Stimulated activated CD4-positive, alpha-beta T cell treated with anti-CD3 and anti-CD28 coated beads, TNF-alpha, amount 100 ng/mL, for 4 hours (primary cell): ENCODE data around the gene ZNF576.
"Not testable (repeated sequence)": the region's sequence is repeated elsewhere in the genome, so short reads cannot be mapped to it uniquely, and the experiment has no call there.

Experiments used
- DNase-seq, 3 experiments: peaks; one replicate each; pipeline ENCODE4 v3.0.0-alpha.2; 2020; ENCODE audit warnings: low read depth in 3 of 3

ZNF576 gene

GRCh38 chr19:43625918-43626579, 29.7 kb downstream of the ZNF576 start:
- no peak for DNase-seq

DNA sequence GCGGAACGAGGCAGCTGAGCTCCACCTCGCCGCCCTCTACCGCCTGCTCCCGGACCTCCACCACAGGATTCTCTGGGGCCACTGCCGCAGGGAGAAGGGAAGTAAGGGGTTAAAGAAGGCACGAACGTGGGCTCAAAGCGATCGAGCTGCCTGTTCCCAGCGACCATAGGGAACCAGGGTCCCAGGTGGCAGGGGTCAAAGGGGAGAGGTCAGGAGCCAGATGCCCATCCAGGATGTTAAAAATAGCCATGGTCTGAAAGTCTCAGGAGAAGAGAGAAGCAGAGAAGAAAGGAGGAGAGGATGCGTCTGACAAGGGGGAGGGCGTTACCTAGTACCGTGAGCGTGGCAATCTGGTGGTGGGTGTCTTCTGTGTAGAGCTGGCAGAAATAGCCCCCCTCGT, 30.4 kb downstream of the ZNF576 start:
- no peak for DNase-seq

DNA sequence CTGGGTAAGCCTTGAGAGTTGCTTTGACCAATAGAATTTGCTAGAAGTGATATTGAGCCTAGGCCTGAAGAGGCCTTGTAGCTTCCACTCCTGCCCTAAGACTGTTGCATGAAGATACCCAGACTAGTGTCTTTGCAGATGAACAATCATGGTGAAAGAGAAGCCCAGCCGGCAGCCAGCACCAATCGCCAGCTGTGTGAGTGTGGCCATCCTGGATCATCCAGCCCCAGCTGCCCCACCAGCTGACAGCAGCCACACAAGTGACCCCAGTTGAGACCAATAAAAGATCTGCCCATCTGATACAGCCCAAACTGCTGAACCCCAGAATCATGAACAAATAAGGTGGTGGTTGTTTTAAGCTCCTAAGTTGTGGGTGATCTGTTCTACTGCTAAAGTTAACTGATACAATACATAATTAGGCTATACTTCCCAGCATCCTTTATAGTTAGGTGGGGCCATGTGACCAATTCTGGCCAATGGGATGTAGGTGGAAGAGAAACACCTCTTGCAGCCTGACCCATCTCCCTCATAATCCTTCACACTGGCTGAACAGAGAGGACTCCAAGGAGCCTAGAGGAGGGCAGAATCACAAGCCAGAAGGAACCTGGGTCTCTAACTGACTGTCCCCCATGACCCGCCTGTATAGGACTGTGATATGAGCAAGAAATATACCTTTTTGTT, 32.4 kb downstream of the ZNF576 start:
- DNase-seq, result no peak

DNA sequence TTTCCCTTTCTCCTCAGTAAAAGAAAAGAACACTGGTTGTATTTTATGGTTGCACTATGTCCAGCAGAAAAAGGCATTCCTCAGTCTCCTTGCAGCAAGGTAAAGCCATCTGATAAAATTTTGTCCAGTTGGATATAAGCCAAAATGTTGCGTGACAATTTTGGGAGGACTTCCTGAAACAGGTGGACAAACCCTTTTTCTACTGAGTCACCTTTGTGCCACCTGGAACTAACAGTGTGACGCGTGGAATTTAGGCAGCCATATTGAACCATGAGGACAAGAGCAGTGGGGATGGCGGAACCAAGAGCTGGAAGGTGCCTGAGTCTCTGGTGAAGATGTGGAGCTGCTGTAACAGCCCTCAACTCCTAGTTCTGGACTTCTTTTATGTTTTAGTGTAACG, 35.1 kb downstream of the ZNF576 start:
- no peak for DNase-seq

GRCh38 chr19:43633520-43633919, 37.1 kb downstream of the ZNF576 start:
- DNase-seq, result no peak

- no peak for DNase-seq
Measured at GRCh38 chr19:43634068-43634467, 37.7 kb downstream of the ZNF576 start.

GRCh38 chr19:43634506-43634871, 38.1 kb downstream of the ZNF576 start:
- no peak for DNase-seq

- no peak for DNase-seq
Measured at GRCh38 chr19:43634872-43635560, 38.6 kb downstream of the ZNF576 start.

DNA sequence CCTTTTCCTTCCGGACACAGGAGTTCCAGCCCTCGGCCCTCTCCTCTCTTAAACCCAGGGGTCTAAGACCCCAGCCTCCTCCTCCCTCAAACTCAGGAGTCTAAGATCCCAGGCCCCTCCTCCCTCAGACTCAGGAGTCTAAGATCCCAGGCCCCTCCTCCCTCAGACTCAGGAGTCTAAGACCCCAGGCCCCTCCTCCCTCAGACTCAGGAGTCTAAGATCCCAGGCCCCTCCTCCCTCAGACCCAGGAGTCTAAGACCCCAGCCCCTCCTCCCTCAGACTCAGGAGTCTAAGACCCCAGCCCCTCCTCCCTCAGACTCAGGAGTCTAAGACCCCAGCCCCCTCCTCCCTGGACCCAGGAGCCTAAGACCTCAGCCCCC, 39.2 kb downstream of the ZNF576 start:
- not testable (repeated sequence) for DNase-seq

GRCh38 chr19:43636121-43636683, 39.8 kb downstream of the ZNF576 start:
- DNase-seq, result no peak

- DNase-seq, result no peak
Measured at GRCh38 chr19:43638214-43638994, 42.0 kb downstream of the ZNF576 start.

DNA sequence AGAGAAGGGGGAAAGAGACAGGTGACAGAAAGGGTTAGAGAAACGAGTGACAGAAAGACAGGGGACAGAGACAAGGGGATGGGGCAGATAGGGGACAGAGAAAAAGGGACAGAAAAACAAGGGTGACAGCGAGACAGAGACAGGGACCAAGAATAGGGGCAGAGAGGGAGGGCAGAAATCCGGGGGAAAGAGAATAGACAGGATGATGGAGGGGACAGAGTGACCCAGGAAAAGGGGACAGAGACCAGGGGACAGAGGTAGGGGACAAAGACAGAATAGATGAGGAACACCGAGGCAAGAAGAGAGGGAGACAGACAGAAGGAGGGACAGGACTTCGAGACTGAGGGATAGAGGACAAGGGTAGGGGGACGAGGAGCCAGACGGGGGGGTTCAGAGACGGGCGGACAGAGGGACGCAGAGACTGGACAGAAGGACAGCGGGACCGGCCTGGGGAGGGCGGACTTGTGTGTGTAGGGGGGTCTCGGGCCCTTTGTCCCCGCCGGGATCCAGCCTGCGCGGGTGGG, 42.7 kb downstream of the ZNF576 start:
- no peak for DNase-seq

GRCh38 chr19:43639519-43640423, 43.4 kb downstream of the ZNF576 start, which contains the start of gene CADM4:
TSS of gene CADM4 (minus strand) at chr19:43639850. CDS start at chr19:43639790, 60 bp downstream.
- DNase-seq, result peak; percentile 21 to 37 (median 26)

- DNase-seq, result no peak
Measured at GRCh38 chr19:43640424-43640757, 44.0 kb downstream of the ZNF576 start.

DNA sequence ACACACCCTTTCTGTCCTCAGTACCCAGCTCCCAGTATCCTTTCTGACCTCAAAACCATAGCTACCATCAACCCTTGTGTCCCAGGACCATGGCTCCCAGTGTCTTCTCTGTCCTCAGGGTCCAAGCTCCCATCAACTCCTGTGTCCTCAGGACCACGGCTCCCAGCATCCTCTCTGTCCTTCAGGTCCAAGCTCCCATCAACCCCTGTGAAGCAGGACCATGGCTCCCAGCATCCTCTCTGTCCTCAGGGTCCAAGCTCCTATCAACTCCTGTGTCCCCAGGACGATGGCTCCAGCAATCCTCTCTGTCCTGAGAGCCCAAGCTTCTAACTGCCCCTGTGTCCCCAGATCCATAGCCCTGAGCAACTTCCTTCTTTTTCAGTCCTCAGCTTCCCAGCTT, 44.9 kb downstream of the ZNF576 start:
- no peak for DNase-seq

DNA sequence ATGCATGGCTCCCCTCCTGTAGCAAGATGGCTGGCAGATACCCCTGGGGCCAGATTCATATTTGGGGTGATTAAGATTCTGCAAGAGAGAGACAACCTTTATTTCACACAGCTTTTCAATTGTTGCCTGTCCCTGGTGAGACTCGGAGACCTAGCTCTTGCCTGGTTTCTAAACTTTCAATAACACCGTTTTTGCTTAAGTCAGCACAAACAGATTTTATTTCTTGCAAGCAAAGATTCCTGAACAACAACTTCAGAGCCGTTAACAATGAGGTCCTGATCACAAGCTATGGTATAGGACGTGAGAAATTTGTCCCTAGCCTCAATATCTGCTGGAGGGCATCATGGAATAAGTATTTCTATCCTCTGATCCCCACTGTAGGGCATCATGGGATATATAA, 46.1 kb downstream of the ZNF576 start:
- no peak for DNase-seq

DNA sequence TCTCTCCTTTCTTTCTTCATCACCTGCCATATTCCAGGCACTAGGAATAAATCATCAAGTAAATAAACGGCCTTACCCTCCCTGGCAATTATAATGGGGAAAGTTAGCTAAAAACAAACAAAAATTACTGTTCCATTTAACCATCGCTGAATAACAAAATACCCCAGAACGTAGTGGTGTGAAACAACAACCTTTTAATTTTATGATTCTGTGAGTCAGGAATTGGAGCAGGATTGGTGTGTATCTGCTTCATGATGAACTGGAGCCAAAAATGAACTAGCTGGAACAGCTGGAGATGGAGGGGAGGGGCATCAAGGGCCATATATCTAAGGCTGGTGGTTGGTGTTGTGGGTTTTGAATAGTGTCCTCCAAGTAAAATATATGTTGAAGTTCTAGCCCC, 46.9 kb downstream of the ZNF576 start:
- no peak for DNase-seq

DNA sequence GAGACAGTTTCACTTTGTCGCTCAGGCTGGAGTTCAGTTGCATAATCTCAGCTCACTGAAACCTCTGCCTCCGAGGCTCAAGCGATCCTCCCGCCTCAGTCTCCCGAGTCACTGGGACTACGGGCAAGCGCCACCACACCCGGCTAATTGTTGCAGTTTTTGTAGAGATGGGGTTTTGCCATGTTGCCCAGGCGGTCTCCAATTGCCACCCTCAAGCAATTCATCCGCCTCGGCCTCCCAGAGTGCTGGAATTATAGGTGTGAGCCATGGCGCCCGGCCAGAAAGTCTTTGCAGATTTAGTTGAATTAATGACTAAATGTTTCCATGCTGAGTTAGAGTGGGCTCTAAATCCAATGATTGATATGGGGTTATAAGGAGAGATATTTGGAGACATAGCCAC, 47.8 kb downstream of the ZNF576 start:
- no peak for DNase-seq

- DNase-seq, result no peak
Measured at GRCh38 chr19:43648633-43649032, 52.2 kb downstream of the ZNF576 start.

DNA sequence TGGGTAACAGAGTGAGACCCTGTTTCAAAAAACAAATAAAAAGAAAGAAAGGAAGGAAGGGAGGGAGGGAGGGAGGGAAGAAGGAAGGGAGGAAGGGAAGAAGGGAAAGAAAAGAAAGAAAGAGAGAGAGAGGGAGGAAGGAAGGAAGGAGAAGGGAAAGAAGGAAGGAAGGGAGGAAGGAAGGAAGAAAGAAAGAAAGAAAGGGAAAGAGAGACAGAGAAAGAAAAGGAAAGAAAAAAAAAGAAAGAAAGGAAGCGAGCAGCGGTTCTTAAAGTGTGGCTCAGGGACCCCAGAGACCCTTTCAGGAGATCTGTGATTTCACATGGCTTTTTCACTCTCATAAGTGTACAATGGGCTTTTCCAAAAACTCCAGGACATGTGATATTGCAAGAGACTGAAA, 53.1 kb downstream of the ZNF576 start:
- DNase-seq, result no peak

DNA sequence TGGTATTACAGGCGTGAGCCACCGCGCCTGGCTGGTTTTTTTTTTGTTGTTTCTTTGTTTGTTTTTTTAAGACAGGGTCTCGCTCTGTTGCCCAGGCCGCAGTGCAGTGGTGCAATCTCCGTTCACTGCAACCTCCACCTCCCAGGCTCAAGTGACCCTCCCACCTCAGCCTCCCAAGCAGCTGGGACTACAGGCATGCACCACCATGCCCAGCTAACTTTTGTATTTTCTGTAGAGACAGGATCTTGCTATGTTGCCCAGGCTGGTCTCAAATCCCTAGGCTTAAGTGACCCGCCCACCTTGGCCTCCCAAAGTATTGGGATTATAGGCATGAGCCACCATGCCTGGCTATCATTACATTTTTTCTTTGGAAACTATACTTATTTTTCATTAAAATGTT, 53.9 kb downstream of the ZNF576 start:
- not testable (repeated sequence) for DNase-seq
